GM18951 (cell line): ENCODE measurements around the gene PRKCE.

ENCODE experiments used
- POLR2A ChIP-seq: IDR thresholded peaks from 4 replicates; pipeline ENCODE4 v1.6.1; 2011; ENCODE audit warnings: mild to moderate bottlenecking; ENCODE audit not compliant: insufficient read length, insufficient read depth; ENCODE audit errors: extremely low read depth
- in situ Hi-C: fragments of 300-500 bp; cut with MboI; formaldehyde crosslinking; loops from one replicate; pipeline ENCODE4 v1.12.0; 2022; ENCODE audit warnings: low sequenced_read_pairs, mixed read lengths, inconsistent platforms; ENCODE audit not compliant: unreplicated experiment

PRKCE gene

DNA sequence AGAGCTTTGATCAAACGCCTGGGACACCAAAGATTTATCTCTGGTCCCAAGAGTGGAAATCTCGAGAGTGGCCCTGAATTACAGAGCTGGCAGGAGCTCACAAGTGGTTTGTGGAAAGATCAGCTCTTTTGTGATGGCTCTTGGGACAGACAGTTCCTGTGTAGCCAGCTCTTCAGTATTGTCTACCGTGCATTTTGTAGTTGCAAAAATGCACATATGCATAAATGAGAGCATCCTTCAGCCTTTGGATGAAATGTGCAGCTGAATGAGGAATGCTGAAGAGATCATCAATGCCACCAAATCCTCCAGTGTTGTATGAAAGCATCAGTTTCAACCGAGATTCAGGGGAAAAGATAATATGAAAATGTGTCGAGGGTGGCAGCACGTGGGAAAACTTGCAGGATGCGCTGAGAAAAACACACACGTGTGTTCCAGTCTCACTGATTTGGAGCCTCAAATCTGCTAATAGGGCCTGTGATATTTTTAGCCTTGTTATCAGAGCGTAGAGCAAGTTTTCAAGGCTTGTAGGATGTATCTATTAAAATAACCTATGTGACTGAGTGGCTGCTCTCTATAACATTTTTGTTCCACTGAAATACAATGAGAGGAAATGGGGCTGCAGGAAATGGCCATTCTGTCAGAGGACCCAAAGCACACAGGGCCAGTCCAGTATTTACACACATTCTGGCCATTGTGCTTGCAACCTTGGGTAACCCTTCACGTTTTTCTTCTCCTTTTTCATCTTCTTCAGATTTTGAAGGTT lies 138.7 kb downstream of the PRKCE start:
- in situ Hi-C loops, result no loop called here
- TF ChIP-seq POLR2A, result no peak

DNA sequence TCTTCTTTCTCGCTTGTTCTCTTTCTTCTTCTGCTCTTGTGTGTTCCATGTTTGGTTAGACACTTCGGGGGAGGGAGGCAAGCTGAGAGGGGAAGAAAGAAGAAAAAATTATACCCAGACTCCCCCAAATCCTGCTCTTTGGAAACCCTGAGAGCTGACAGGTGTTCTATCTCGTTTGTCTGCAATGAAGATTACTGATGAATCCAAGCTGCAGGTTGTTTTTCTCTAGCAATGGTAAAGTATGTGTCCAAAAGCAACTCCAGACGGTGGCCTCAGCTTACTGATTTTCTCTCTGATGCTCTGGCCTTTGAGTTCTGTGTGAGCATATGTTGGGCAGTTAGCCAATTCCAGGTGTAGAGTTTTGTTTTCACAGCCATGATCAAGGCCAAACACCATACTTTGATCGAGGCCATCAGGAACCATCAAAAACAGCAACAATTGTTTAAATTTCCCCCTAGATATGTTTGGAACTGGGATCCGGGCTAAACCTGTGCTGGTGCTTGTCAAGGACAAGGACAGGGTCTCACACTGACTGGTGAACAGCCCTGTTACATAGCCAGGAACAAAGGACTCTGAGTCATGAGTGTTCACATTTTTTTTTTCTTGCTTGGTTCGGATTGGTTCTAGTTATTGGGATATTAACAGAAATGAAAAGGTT lies 142.0 kb downstream of the PRKCE start:
- no peak for TF ChIP-seq POLR2A
- in situ Hi-C loops, result no loop called here

DNA sequence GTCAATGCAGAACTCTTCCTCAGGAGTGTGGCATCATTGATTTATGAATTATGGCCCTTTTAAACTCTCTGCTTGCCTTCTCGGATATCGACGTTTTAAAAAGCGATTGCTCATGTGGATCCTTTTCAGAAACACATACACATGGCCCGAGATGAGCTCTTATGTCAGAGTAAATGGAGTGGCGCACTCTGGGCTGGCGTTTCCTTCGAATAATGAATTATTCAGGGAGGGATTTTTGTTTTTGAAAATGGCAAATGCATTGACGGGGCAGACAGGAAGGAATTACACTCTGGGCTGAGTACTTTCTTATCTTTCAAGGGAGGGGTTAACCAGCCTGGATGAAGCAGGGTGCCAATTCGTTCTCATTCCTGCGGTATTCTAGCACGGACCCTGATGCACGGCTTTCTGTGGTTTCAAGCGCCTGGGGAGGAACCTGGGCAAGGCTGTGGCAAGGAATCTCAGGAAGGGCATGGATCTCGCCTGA lies 142.7 kb downstream of the PRKCE start:
- TF ChIP-seq POLR2A, result no peak
- in situ Hi-C loops, result no loop called here

DNA sequence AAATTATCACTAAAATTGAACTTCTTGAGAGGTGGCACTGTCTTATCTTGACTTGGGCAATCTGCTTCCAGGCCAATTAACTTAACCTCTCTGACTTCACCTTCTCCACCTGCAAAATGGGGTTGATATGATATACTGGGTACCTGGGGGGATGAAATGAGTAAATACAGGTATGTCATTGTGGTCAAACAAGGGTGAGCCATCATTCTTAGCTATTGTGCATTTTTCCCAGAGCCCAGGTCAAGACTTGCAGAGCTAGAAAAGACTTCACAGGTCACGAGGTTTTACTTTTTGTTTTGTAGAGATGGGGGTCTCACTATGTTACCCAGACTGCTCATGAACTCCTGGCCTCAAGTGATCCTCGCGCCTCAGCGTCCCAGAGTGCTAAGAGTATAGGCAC lies 145.0 kb downstream of the PRKCE start:
- no peak for TF ChIP-seq POLR2A
- in situ Hi-C loops, result no loop called here

DNA sequence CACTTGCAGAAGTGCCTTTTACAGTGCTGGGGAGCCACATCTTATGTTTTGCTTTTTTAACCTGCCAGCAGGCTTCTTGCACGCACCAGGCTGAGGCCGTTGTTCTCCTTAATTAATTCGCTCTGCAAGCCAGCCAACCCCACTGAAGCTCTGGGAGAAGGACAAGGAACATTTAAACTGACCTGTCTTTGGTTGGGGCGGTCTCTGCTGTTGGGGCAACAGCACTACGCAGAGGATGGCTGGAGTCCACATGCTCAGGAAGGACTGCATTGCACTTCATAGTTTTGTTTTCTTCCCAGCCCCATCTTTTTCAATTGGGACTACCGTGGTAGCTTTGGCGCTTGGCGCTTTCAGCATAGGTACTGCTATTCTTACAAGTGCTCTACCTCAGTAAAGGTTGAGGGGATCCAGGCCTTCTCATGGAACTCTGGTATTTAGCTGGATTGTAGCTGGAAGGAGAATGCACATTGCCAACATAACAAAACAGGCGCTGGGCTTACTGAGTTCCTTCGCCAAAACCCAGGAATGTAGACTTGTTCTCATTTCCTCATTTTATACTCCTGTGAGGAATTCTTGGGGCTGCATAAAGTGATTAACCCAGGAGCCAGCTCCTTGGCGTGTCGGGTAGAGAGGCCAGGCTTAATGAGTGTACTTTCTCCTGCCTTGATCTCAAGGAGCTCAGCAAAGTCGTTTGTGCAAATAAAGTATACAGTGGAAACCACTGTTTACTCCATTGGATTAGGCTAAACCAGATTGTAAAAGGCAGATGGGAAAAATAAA lies 146.2 kb downstream of the PRKCE start:
- in situ Hi-C loops, result no loop called here
- TF ChIP-seq POLR2A, result no peak

DNA sequence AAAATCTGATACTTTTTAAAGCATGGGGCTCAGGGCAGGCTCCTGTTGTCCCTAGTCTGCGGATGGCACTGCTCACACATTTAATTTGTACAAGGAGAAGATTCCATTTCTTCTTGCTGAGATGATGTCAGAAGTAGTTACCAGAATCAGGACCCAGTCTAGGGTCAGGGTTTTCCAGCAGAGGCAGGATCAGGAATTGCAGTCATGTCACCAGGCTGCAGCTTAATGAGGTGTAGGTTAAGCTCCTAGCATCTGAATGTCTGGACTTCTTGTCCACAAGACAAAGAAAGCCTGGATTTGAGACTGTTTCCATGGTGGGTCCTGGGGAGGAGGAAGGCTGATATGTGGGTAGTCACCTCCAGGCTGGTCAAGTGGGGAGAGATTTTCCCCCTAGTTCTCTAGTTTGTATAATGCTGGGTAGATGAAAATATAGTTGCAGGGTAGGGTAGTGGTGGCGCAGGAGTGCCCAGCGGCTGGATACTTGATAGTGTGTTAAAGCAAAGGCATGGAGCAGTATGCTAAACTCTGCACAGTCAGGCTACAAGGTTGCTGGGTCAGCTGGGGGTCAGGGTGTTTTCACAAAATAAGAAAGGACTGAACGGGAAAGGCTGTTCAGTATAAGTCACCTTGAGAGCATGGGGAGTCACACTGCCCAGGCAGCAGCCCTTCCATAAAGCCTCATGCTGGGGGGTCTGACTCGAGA lies 148.4 kb downstream of the PRKCE start:
- in situ Hi-C loops, result no loop called here
- no peak for TF ChIP-seq POLR2A

DNA sequence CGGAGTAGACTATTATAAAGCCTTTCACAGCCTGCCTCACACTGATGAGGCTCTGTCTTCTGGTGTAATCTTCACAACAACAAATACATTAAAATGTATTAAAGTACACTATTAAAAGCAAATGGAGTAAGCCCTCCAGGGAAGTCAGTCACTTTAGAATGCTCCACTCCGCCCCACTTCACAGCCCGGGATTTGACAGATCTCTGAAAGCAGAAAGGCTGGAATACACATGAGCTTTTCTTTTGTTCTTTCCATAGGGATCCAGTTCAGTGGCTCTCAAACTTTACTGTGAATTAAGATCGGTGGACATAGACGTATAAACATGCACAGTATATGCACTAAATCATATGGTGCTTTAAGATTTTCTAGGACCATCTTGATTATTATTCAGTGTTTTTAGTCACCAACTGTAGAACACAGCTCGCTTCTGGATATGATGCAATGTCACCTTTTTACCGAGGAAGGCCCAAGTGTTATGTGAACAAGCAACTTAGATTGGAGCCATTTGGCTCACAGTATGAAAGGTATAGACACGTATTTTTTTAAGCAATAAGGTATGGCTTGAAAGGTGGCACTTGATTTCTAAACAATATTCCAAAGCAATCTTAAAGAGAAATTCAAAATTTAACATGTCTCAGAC lies 151.1 kb downstream of the PRKCE start:
- in situ Hi-C loops, result no loop called here
- TF ChIP-seq POLR2A, result no peak

DNA sequence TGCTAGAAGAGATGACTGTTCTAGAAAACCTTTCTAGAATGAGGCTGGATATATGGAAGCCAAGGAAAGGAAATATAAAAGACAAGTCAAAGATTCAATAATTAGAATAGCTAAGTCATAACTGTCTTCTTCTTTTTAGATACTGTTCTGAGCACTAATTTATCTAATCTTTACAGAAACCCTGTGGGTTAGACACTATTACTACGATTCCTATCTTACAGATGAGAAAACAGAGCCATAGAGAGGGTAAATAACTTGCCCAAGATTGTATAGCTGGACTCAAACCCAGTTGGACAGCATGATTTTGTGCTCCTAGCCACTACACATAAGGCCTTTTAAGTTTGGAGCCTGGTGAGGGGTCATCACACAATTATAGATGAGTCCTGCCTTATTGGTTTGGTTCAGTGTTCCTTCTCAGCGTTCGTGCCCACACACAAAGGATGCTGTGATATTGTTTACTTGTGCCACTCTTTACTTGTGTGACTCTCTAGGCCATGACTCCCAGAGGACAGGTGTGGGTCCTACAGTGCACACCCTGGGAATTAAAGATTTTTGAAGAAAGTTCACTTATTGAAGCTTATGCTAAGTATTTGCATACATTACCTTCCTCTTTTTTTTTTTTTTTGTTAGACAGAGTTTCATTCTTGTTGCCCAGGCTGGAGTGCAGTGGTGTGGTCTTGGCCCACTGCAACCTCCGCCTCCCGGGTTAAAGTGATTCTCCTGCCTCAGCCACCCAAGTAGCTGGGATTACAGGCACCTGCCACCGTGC lies 153.7 kb downstream of the PRKCE start:
- TF ChIP-seq POLR2A, result no peak
- in situ Hi-C loops, result no loop called here

DNA sequence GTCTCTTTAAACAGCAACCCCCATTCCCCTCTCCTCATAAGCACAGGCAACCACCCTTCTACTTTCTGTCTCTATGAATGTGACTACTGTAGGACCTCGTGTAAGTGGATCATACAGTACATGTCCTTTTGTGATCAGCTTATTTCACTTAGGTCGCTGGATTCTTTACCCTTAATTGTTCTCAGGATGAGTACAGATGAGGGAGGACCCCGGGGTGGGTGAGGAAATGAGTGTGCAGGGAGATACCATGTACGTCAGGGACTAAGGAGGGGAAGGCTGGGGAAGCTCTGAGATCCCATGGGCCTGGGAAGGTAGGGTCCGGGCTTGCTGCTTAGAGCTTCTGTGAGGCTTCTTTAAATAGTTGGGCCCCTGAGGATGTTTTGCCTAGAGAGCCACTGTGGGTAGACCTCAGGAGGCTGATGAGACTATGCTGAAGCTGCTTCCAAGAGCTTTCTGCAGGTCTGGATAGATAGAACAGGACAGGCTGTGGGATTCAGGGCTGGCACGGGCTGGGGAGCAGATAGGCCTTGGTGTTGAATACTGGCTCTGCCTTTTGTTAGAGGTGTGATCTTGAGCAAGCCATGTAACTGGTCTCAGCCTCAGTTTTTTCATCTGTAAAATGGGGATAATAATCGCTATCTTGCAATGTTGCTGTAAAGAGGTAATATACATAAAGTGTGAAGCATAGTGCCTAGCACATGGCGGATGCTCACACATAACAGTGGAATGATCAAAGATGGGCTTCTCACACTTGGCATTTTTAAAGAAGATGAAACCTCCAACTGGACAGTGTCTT lies 155.3 kb downstream of the PRKCE start:
- in situ Hi-C loops, result no loop called here
- no peak for TF ChIP-seq POLR2A

DNA sequence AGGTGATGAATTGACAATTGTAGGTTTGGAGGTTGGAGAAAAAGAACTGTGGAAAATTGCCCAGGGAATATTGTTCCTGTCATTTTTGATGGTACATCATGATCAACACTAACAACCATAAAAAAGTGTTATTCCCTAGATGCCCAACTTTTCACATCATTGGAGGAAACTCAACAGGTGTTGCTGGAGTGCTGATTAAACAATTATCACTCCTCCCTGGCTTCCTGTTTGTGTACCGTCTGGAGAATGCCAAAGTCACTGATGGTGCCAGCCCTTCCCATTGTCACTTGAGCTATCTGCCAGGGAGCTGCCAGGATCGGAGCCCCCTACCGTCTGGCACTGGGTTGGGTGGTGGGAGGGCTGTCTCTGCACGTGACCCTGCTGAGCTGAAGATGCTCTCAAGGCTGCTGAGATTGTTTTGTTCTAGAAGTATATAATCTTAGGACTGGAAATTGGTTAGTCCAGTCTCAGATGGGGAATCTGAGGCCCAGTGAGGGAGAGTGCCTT lies 156.9 kb downstream of the PRKCE start:
- in situ Hi-C loops, result no loop called here
- TF ChIP-seq POLR2A, result no peak

DNA sequence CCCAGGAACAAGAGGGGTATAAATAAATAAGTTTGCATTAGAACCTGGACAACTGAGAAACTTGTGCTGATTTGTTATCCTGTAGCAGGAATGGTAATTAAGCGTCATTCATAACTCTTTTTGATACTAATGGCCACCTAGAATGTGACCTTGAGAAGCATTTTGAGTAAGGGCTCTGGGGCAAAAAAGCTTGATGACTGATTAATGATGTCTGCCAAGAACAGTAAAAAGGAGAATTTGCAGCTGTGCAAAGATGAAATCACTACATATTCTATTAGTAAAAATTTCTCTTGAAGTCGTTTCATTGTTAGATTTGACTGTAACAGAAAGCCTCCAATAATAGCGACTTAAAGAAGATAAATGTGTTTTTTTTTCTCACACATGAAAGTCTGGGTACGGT lies 157.7 kb downstream of the PRKCE start:
- in situ Hi-C loops, result no loop called here
- no peak for TF ChIP-seq POLR2A

DNA sequence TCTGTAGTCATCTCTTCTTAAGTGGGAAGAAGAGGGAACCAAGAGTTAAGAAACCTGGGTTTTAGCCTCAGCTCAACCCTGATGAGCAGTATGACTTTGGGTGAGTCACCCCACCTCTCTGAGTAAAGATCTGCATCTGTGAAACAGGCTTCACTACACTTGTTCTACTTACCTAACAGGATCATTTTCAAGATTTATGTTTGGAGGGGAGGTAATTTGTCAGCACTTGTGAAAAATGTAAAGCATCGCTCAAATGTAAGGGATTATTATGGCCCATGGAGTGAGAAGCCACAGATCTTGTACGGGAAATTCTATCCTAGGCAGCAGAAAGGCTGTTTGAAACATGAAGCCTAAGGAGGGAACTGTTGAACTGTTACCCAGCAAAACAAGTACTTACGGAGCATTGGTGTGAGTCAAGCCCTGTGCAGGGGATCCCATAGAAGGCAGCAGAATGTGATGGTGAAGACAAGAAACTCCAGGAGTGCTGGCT lies 160.6 kb downstream of the PRKCE start:
- in situ Hi-C loops, result no loop called here
- no peak for TF ChIP-seq POLR2A
